GM12878 (cell line): ENCODE measurements around the gene ATP10A. TPM values are rescaled to one million over a fixed set of nuclear protein-coding genes. Genes with fewer than 3 reads are reported as not detected.

ENCODE experiments used
- ATAC-seq: fragments of 200-7000 bp; cut with Tn5 transposase; 3 replicates; pipeline ENCODE4 v1.9.1; 2020; ENCODE audit warnings: mild to moderate bottlenecking, moderate library complexity
- BruUV-seq: library from RNA; stranded (reverse); fragments of 400-500 nt; replicated peaks from 2 replicates; lab custom pipeline; 2021; lab: Mats Ljungman, UMichigan
- CTCF ChIA-PET: fragments of 300-600 bp; sonication (Branson Sonifier 250); formaldehyde crosslinking; extraction: SDS; loops from one replicate; lab custom pipeline; 2021; ENCODE audit warnings: inconsistent platforms; lab: Yijun Ruan, JAX
- POLR2A ChIA-PET: fragments of 350-600 bp; formaldehyde crosslinking; extraction: SDS; loops from one replicate; lab custom pipeline; 2021; ENCODE audit warnings: inconsistent platforms; lab: Charles Lee
- RAD21 ChIA-PET: fragments of 300-600 bp; sonication (Branson Sonifier 250); formaldehyde crosslinking; loops from one replicate; lab custom pipeline; 2023; ENCODE audit warnings: antibody characterized with exemption; ENCODE audit not compliant: unreplicated experiment; lab: Charles Lee
- SMC1A ChIA-PET: fragments of 300-600 bp; sonication (Branson Sonifier 250); formaldehyde crosslinking; loops from one replicate; lab custom pipeline; 2023; ENCODE audit not compliant: unreplicated experiment, uncharacterized antibody; lab: Charles Lee
- DNase-seq: peaks from one replicate; pipeline ENCODE4 v3.0.0-alpha.2; 2011; ENCODE audit warnings: low read depth, low spot score
- FAIRE-seq: peaks from 3 replicates; lab custom pipeline; 2011; peaks lifted over from hg19 to GRCh38; lab: Jason Lieb, UNC
- H2AFZ ChIP-seq: 2 replicates; pipeline ENCODE4 v1.6.0; 2011; ENCODE audit warnings: low read depth, low read length, control low read depth; ENCODE audit not compliant: control insufficient read depth
- H3K27ac ChIP-seq: 2 replicates; pipeline ENCODE4 v1.5.1; 2011; ENCODE audit warnings: control low read depth; ENCODE audit not compliant: control insufficient read depth, insufficient read depth
- H3K27me3 ChIP-seq, 2 experiments: replicated peaks in 1 of 2; 2 replicates each; pipeline versions ENCODE4 v1.6.0 to v1.6.1; 2011; ENCODE audit warnings: low read length in 1 of 2; ENCODE audit not compliant: control insufficient read depth in 2 of 2, insufficient read depth in 2 of 2
- H3K36me3 ChIP-seq, 2 experiments: 2 replicates each; pipeline ENCODE4 v1.5.1; 2011; ENCODE audit warnings: low read length in 1 of 2; ENCODE audit not compliant: control insufficient read depth in 2 of 2, insufficient read depth in 2 of 2
- H3K4me1 ChIP-seq: 2 replicates; pipeline ENCODE4 v1.6.1; 2011; ENCODE audit warnings: mild to moderate bottlenecking, low read length, moderate library complexity, mixed read lengths; ENCODE audit not compliant: control insufficient read depth, insufficient read depth
- H3K4me2 ChIP-seq: 2 replicates; pipeline ENCODE4 v1.6.0; 2011; ENCODE audit warnings: control low read depth; ENCODE audit not compliant: control insufficient read depth, insufficient read depth
- H3K4me3 ChIP-seq: fragments of 200-600 bp; sonication (generic); 2 replicates; pipeline ENCODE4 v1.5.1; 2016
- H3K79me2 ChIP-seq: 2 replicates; pipeline ENCODE4 v1.6.0; 2011; ENCODE audit warnings: low read length; ENCODE audit not compliant: control insufficient read depth, insufficient read depth
- H3K9ac ChIP-seq: 2 replicates; pipeline ENCODE4 v1.8.0; 2011; ENCODE audit warnings: low read length, control low read depth, mixed read lengths; ENCODE audit not compliant: control insufficient read depth, insufficient read depth
- H3K9me3 ChIP-seq: replicated peaks from 3 replicates; pipeline ENCODE4 v1.5.1; 2011; ENCODE audit warnings: mild to moderate bottlenecking, low read length; ENCODE audit not compliant: control insufficient read depth, insufficient read depth
- H4K20me1 ChIP-seq: 2 replicates; pipeline ENCODE4 v1.6.0; 2011; ENCODE audit not compliant: control insufficient read depth, insufficient read depth
- BCLAF1 ChIP-seq: fragments of 450-650 bp; IDR thresholded peaks from 2 replicates; pipeline ENCODE4 v1.6.1; 2017; ENCODE audit warnings: antibody characterized with exemption, mild to moderate bottlenecking, moderate library complexity
- BMI1 ChIP-seq: fragments of 450-650 bp; IDR thresholded peaks from 2 replicates; pipeline ENCODE4 v1.6.1; 2016; ENCODE audit warnings: mild to moderate bottlenecking, moderate library complexity, borderline replicate concordance
- CBX3 ChIP-seq: fragments of 200-600 bp; sonication (generic); IDR thresholded peaks from 2 replicates; pipeline ENCODE4 v1.6.1; 2016; ENCODE audit warnings: low read depth, borderline replicate concordance
- CHD4 ChIP-seq: fragments of 200-600 bp; sonication (generic); IDR thresholded peaks from 2 replicates; pipeline ENCODE4 v1.6.1; 2016; ENCODE audit warnings: mild to moderate bottlenecking
- GATAD2B ChIP-seq: fragments of 450-650 bp; conservative IDR thresholded peaks from 2 replicates; pipeline ENCODE4 v1.6.1; 2017; ENCODE audit warnings: low read depth, mild to moderate bottlenecking, moderate library complexity
- MYB ChIP-seq: fragments of 150-350 bp; IDR thresholded peaks from 2 replicates; pipeline ENCODE4 v1.6.1; 2014; ENCODE audit warnings: mild to moderate bottlenecking, low read depth, low read length, borderline replicate concordance
- PBX3 ChIP-seq: IDR thresholded peaks from 2 replicates; pipeline ENCODE4 v1.6.1; 2011; ENCODE audit warnings: mild to moderate bottlenecking, low read depth, low read length, moderate library complexity; ENCODE audit not compliant: insufficient replicate concordance
- POU2F2 ChIP-seq: IDR thresholded peaks from 3 replicates; pipeline ENCODE4 v1.6.1; 2011; ENCODE audit warnings: low read depth, mild to moderate bottlenecking, low read length, borderline replicate concordance
- SMAD1 ChIP-seq: fragments of 450-650 bp; IDR thresholded peaks from 2 replicates; pipeline ENCODE4 v1.6.1; 2018; ENCODE audit warnings: mild to moderate bottlenecking, low read depth; ENCODE audit not compliant: partially characterized antibody
- SREBF1 ChIP-seq: IDR thresholded peaks from 2 replicates; pipeline ENCODE4 v1.6.1; 2012; ENCODE audit warnings: mild to moderate bottlenecking, low read length
- STAT1 ChIP-seq: fragments of 450-650 bp; conservative IDR thresholded peaks from 2 replicates; pipeline ENCODE4 v1.6.1; 2014; ENCODE audit warnings: antibody characterized with exemption, mild to moderate bottlenecking
- YY1 ChIP-seq: IDR thresholded peaks from 2 replicates; pipeline ENCODE4 v1.6.1; 2011; ENCODE audit warnings: low read depth, mild to moderate bottlenecking, low read length
- ZNF274 ChIP-seq: IDR thresholded peaks from one replicate; pipeline ENCODE4 v1.8.0; 2011; ENCODE audit not compliant: insufficient read length, insufficient read depth
- WGBS: methylation state at CpG from one replicate; pipeline ENCODE4 v1.1.6; 2016; ENCODE audit warnings: low lambda C conversion rate; ENCODE audit not compliant: insufficient replicate concordance, insufficient coverage; ENCODE audit errors: missing lambda C conversion rate; 5-methylcytosine and 5-hydroxymethylcytosine counted together
- in situ Hi-C: fragments of 300-500 bp; cut with MboI; formaldehyde crosslinking; loops from 9 replicates; pipeline ENCODE4 v1.14.3; 2018; ENCODE audit warnings: mixed read lengths
- intact Hi-C: fragments of 100-400 bp; cut with micrococcal nuclease; formaldehyde crosslinking; loops from one replicate; pipeline ENCODE4 v1.14.2; 2022; ENCODE audit not compliant: unreplicated experiment
- polyA plus RNA-seq, 11 experiments: library from polyadenylated mRNA; depleted of rRNA in 4 of 11; unstranded in 6 of 11; stranded (reverse) in 5 of 11; fragments of >200 nt; fragmentation: Nextera tagmentation in 4 of 11; fragmentation: Illumina TruSeq in 1 of 11; extraction: Ambion mirVana in 4 of 11; extraction: Trizol in 1 of 11; gene quantifications; 1 replicate in 1 of 11; 2 replicates in 10 of 11; pipeline versions ENCODE4 v1.2.1 to v1.2.3, GENCODE V29; 2011 to 2016; ENCODE audit warnings: inconsistent platforms in 2 of 11, missing spikeins in 2 of 11, low read depth in 1 of 11
- total RNA-seq, 4 experiments: library from RNA; depleted of rRNA in 3 of 4; stranded (reverse); fragments of >200 nt in 3 of 4; fragmentation: Illumina TruSeq in 1 of 4; extraction: Trizol in 1 of 4; gene quantifications; 2 replicates each; pipeline versions ENCODE4 v1.2.1 to v1.2.3, GENCODE V29; 2013 to 2021
- TF ChIP-seq, protein P1 (sequence below), 3 experiments: IDR thresholded peaks in 2 of 3; conservative IDR thresholded peaks in 1 of 3; 2 replicates each; pipeline ENCODE4 v1.5.1; 2011; ENCODE audit warnings: low read depth in 3 of 3, low read length in 3 of 3, mild to moderate bottlenecking in 3 of 3, control low read depth in 2 of 3, moderate library complexity in 2 of 3, inconsistent platforms in 1 of 3, mixed read lengths in 1 of 3; ENCODE audit not compliant: control insufficient read depth in 2 of 3, insufficient read depth in 1 of 3; ENCODE audit errors: extremely low read depth in 1 of 3

Gene ATP10A
- total and polyA plus RNA-seq, 10 of the 15 experiments (the other 5 are each of a cell fraction or from before 2014, with no cell fraction given): 0.04 to 1.5 (median 0.31) TPM; not detected in 2

DNA sequence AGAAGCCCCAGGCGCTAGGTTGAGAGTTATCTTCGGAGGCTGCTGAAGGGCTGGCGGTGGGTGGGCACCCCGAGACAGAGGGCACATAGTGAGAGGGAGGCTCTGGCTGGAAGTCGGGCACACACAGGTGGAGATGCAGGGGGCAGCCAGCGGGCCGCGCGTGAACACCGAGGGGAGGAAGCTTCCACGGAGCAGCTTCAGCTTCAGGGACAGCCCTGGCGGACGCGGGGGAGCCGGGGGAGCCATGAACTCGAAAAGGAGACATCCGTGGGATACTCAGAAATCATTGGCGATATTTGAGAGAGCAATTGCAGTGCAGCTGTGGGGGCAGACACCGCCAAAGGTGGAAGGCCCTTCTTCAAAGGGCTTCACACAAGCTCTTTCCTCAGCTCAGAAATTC is 204.6 kb downstream of the ATP10A start:
- Histone ChIP-seq H3K4me3 (no peak overlapping the region), H3K27me3 (no peaks in the 10 kb centered on the region), H3K4me1 (no peaks in the 10 kb centered on the region), H3K79me2 (no peaks in the 10 kb centered on the region), H3K9ac (no peak overlapping the region), H3K27ac (no peak overlapping the region), H4K20me1 (no peaks in the 10 kb centered on the region), H2AFZ (no peak overlapping the region), H3K9me3 (no peaks in the 10 kb centered on the region; the same call in 2 of the 3 replicates), H3K36me3 (no peaks in the 10 kb centered on the region), H3K4me2 (no peak overlapping the region)
- intact Hi-C loops: loop anchor here (10.0 kb wide), 1 partner anchor 84 kb away; no protein-coding TSS in a partner anchor
- no TSS peak for BruUV-seq
- FAIRE-seq: no peak
- in situ Hi-C loops: no loop called here
- ChIA-PET SMC1A (interaction anchor here (0.5 kb wide), 1 partner anchor 364 kb away, joined by 4 read pairs; no protein-coding TSS in a partner anchor), POLR2A (no interaction called here), CTCF (no interaction called here), RAD21 (no interaction called here)
- no peak for ATAC-seq
- no peak for DNase-seq
- TF ChIP-seq CBX3: no peak
- TF ChIP-seq MYB: no peak
- no peak for TF ChIP-seq ZNF274
- no peak for TF ChIP-seq BMI1
- TF ChIP-seq POU2F2: no peak
- TF ChIP-seq, protein P1, sequence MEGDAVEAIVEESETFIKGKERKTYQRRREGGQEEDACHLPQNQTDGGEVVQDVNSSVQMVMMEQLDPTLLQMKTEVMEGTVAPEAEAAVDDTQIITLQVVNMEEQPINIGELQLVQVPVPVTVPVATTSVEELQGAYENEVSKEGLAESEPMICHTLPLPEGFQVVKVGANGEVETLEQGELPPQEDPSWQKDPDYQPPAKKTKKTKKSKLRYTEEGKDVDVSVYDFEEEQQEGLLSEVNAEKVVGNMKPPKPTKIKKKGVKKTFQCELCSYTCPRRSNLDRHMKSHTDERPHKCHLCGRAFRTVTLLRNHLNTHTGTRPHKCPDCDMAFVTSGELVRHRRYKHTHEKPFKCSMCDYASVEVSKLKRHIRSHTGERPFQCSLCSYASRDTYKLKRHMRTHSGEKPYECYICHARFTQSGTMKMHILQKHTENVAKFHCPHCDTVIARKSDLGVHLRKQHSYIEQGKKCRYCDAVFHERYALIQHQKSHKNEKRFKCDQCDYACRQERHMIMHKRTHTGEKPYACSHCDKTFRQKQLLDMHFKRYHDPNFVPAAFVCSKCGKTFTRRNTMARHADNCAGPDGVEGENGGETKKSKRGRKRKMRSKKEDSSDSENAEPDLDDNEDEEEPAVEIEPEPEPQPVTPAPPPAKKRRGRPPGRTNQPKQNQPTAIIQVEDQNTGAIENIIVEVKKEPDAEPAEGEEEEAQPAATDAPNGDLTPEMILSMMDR (IDR thresholded peaks at IDR 0.05 in 2 of 3, conservative IDR thresholded peaks at IDR 0.05 in 1 of 3; ENCODE audit: control insufficient read depth in 2 of 3, extremely low read depth in 1 of 3, insufficient read depth in 1 of 3, low read depth in 3 of 3, low read length in 3 of 3): no peak
- TF ChIP-seq GATAD2B: no peak
- TF ChIP-seq SREBF1: no peak
- TF ChIP-seq BCLAF1: no peak
- no peak for TF ChIP-seq SMAD1
- TF ChIP-seq PBX3: no peak
- no peak for TF ChIP-seq STAT1
- TF ChIP-seq CHD4: no peak
- no peak for TF ChIP-seq YY1
- WGBS: 59% methylated on average over 19 of the region's 19 CpGs
